Endothelial cell (in vitro differentiated cells): ENCODE measurements around the gene SSC5D. TPM values are rescaled to one million over a fixed set of nuclear protein-coding genes. Genes with fewer than 3 reads are reported as not detected.

Experiments used
- DNase-seq: peaks from one replicate; pipeline ENCODE4 v3.0.0; 2021; ENCODE audit warnings: low spot score
- H3K27ac Mint-ChIP-seq: one replicate; pipeline ENCODE4 v1.8.0; 2021; ENCODE audit warnings: mixed read lengths, inconsistent platforms; ENCODE audit not compliant: unreplicated experiment
- H3K27me3 Mint-ChIP-seq: one replicate; pipeline ENCODE4 v1.8.0; 2021; ENCODE audit warnings: mild to moderate bottlenecking, moderate library complexity, mixed read lengths, inconsistent platforms; ENCODE audit not compliant: unreplicated experiment
- H3K36me3 Mint-ChIP-seq: one replicate; pipeline ENCODE4 v1.8.0; 2021; ENCODE audit warnings: mild to moderate bottlenecking, low read depth, mixed read lengths, inconsistent platforms; ENCODE audit not compliant: unreplicated experiment
- H3K4me1 Mint-ChIP-seq: one replicate; pipeline ENCODE4 v1.8.0; 2021; ENCODE audit warnings: mild to moderate bottlenecking, mixed read lengths, inconsistent platforms; ENCODE audit not compliant: unreplicated experiment
- H3K4me3 Mint-ChIP-seq: one replicate; pipeline ENCODE4 v1.8.0; 2021; ENCODE audit warnings: mild to moderate bottlenecking, mixed read lengths, inconsistent platforms; ENCODE audit not compliant: unreplicated experiment
- H3K9me3 Mint-ChIP-seq: one replicate; pipeline ENCODE4 v1.8.0; 2021; ENCODE audit warnings: mixed read lengths, inconsistent platforms; ENCODE audit not compliant: unreplicated experiment
- total RNA-seq: library from RNA; stranded (reverse); fragmentation: NEBNext Ultra II Directional; extraction: Animal tissue kit (Norgen Biotek cat#: 25700); gene quantifications from one replicate; pipeline ENCODE4 v1.2.1, GENCODE V29; 2021; ENCODE audit not compliant: unreplicated experiment
- TF ChIP-seq, protein P1 (sequence below): fragments of 200-600 bp; sonication (generic); IDR thresholded peaks from one replicate; pipeline ENCODE4 v1.5.0; 2021; ENCODE audit warnings: antibody characterized with exemption; ENCODE audit not compliant: unreplicated experiment

SSC5D gene
- total RNA-seq, 1 donor from 2014 or later, result 0.95 TPM

DNA sequence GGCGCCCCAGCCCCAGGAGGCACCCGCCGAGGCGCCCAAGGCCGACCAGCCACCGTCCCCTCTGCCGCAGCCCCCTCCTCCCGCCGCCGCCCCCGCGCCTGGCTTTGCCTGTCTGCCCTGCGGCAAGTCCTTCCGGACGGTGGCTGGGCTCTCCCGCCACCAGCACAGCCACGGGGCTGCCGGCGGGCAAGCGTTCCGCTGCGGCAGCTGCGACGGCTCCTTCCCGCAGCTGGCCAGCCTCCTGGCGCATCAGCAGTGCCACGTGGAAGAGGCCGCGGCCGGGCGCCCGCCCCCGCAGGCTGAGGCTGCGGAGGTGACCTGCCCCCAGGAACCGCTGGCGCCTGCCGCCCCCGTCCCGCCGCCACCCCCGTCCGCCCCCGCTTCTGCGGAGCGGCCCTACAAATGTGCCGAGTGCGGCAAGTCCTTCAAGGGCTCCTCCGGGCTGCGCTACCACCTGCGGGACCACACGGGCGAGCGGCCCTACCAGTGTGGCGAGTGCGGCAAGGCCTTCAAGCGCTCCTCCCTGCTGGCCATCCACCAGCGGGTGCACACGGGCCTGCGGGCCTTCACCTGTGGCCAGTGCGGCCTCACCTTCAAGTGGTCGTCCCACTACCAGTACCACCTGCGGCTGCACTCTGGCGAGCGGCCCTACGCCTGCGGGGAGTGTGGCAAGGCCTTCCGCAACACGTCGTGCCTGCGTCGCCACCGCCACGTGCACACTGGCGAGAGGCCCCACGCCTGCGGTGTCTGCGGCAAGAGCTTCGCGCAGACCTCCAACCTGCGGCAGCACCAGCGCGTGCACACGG, 5.9 kb upstream of the SSC5D start:
- Mint-ChIP-seq H3K9me3 (no peaks in the 10 kb centered on the region), H3K27me3 (peaks cover 21% of the 10 kb centered on the region), H3K27ac (no peak overlapping the region), H3K4me3 (no peak overlapping the region), H3K36me3 (peaks cover 16% of the 10 kb centered on the region), H3K4me1 (peaks cover 20% of the 10 kb centered on the region)
- TF ChIP-seq, protein P1, sequence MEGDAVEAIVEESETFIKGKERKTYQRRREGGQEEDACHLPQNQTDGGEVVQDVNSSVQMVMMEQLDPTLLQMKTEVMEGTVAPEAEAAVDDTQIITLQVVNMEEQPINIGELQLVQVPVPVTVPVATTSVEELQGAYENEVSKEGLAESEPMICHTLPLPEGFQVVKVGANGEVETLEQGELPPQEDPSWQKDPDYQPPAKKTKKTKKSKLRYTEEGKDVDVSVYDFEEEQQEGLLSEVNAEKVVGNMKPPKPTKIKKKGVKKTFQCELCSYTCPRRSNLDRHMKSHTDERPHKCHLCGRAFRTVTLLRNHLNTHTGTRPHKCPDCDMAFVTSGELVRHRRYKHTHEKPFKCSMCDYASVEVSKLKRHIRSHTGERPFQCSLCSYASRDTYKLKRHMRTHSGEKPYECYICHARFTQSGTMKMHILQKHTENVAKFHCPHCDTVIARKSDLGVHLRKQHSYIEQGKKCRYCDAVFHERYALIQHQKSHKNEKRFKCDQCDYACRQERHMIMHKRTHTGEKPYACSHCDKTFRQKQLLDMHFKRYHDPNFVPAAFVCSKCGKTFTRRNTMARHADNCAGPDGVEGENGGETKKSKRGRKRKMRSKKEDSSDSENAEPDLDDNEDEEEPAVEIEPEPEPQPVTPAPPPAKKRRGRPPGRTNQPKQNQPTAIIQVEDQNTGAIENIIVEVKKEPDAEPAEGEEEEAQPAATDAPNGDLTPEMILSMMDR, result no peak
- DNase-seq, result no peak

DNA sequence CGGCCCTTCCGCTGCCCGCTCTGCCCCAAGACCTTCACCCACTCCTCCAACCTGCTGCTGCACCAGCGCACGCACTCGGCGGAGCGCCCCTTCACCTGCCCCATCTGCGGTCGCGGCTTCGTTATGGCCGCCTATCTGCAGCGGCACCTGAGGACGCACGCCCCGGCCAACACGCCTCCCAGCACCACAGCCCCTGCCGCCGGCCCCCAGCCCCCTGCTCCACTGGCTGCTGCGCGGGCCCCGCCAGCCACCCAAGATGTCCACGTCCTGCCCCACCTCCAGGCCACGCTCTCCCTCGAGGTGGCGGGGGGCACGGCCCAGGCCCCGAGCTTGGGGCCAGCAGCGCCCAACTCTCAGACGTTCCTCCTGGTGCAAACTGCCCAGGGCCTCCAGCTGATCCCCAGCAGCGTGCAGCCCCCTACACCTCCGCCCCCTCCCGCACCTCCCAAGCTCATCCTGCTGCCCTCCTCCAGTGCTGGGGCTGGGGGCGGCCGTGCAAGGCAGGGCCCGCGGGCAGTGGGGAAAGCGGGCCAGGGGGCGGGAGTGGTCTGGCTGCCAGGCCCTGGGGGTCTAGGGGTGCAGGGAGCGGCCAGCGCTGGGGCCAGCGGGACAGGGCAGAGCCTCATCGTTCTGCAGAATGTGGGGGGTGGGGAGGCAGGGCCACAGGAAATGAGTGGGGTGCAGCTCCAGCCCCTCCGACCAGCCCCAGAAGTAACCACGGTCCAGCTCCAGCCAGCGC, 5.1 kb upstream of the SSC5D start:
- TF ChIP-seq, protein P1, result no peak
- Mint-ChIP-seq H3K36me3 (peaks cover 12% of the 10 kb centered on the region), H3K4me1 (peaks cover 18% of the 10 kb centered on the region), H3K4me3 (no peak overlapping the region), H3K27ac (no peak overlapping the region), H3K9me3 (no peaks in the 10 kb centered on the region), H3K27me3 (peaks cover 16% of the 10 kb centered on the region)
- DNase-seq, result no peak

DNA sequence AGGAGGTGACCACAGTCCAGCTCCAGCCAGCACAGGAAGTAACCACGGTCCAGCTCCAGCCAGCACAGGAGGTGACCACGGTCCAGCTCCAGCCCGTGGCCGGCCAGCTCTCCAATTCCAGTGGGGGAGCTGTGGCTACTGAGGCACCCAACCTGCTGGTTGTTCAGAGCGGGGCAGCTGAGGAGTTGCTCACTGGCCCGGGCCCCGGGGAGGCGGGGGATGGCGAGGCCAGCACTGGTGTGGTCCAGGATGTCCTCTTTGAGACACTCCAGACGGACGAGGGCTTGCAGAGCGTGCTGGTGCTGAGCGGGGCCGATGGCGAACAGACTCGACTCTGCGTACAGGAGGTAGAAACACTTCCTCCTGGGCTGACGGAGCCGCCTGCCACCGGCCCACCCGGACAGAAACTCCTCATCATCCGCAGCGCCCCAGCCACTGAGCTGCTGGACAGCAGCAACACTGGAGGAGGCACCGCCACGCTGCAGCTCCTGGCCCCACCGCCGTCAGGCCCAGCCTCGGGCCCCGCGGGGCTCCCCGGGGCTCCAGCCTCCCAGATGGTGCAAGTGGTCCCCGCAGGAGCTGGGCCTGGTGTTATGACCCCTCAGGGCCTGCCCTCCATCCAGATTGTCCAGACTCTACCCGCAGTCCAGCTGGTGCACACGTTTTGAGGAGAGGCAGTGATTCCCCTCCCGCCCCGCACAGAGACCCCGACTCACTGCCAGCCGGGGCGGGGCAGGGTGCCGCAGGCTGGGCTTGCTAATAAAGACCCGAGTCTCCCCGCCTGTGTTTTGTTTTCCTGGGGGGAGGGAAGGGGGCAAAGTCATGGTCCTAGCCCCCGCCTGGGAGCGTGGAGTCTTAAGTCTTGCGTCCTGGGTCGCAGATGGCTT, 4.3 kb upstream of the SSC5D start:
- H3K27me3 Mint-ChIP-seq, result peaks cover 16% of the 10 kb centered on the region
- peaks cover 13% of the 10 kb centered on the region for H3K4me1 Mint-ChIP-seq
- no peak overlapping the region for H3K4me3 Mint-ChIP-seq
- no peaks in the 10 kb centered on the region for H3K9me3 Mint-ChIP-seq
- no peak for DNase-seq
- TF ChIP-seq, protein P1, result no peak
- H3K27ac Mint-ChIP-seq, result no peak overlapping the region
- peaks cover 4% of the 10 kb centered on the region for H3K36me3 Mint-ChIP-seq

GRCh38 chr19:55484593-55485438, 3.4 kb upstream of the SSC5D start, which contains the start of gene NAT14:
NAT14 (plus strand) TSS chr19:55485188; CDS start chr19:55485709, 521 bp downstream.
- H3K27me3 Mint-ChIP-seq, result peaks cover 14% of the 10 kb centered on the region
- peak; percentile 72 for DNase-seq
- no peaks in the 10 kb centered on the region for H3K9me3 Mint-ChIP-seq
- H3K4me3 Mint-ChIP-seq, result peak within 1 kb of the TSS; percentile 91
- peaks cover 4% of the 10 kb centered on the region for H3K36me3 Mint-ChIP-seq
- peaks cover 13% of the 10 kb centered on the region for H3K4me1 Mint-ChIP-seq
- peak within 1 kb of the TSS; percentile 93 for H3K27ac Mint-ChIP-seq
- TF ChIP-seq, protein P1, result no peak
